Stimulated activated naive CD4-positive, alpha-beta T cell (primary cell): Measurements from ENCODE around the gene GSTT4.
"Not testable (repeated sequence)": the region's sequence is repeated elsewhere in the genome, so short reads cannot be mapped to it uniquely, and the experiment has no call there.

ENCODE experiments used
- DNase-seq, 6 experiments: peaks; one replicate each; lab custom pipeline; 2025; lab: John Stamatoyannopoulos, UW

The GSTT4 gene

GRCh38 chr22:23952794-23953405, 52.4 kb downstream of the GSTT4 start:
- not testable (repeated sequence) for DNase-seq

GRCh38 chr22:23951383-23951782, 53.9 kb downstream of the GSTT4 start:
- not testable (repeated sequence) for DNase-seq

GRCh38 chr22:23949764-23950163, 55.5 kb downstream of the GSTT4 start:
- DNase-seq = not testable (repeated sequence)
